K562 (cell line): Measurements from ENCODE around the gene GAS1. TPM values are rescaled to one million over a fixed set of nuclear protein-coding genes. Genes with fewer than 3 reads are reported as not detected.

Experiments used
- ATAC-seq: fragments of 200-7000 bp; cut with Tn5 transposase; 3 replicates; pipeline ENCODE4 v1.9.1; 2020; ENCODE audit warnings: moderate library complexity
- BruUV-seq: library from RNA; stranded (reverse); fragments of 400-500 nt; replicated peaks from 2 replicates; lab custom pipeline; 2021; lab: Mats Ljungman, UMichigan
- CTCF ChIA-PET: fragments of 300-600 bp; formaldehyde crosslinking; extraction: SDS; loops from one replicate; lab custom pipeline; 2021; ENCODE audit warnings: low intra/inter-chr PET ratio; lab: Yijun Ruan, JAX
- POLR2A ChIA-PET: fragments of 300-600, 350-650 bp; sonication (Branson Sonifier 250); formaldehyde crosslinking; extraction: SDS; loops from one replicate; lab custom pipeline; 2021; ENCODE audit warnings: antibody characterized with exemption, inconsistent platforms; lab: Yijun Ruan, JAX
- DNase-seq, 4 experiments: peaks; one replicate each; pipeline versions ENCODE4 v3.0.0 to v3.0.0-alpha.2; 2011 to 2018; ENCODE audit warnings: low spot score in 3 of 4, mixed read lengths in 3 of 4; ENCODE audit errors: extremely low read depth in 1 of 4
- FAIRE-seq: peaks from 2 replicates; lab custom pipeline; 2011; peaks lifted over from hg19 to GRCh38; lab: Jason Lieb, UNC
- H2AFZ ChIP-seq: 2 replicates; pipeline ENCODE4 v1.6.0; 2011; ENCODE audit warnings: low read depth, low read length, control low read depth, inconsistent platforms
- H3K27ac ChIP-seq: fragments of 200-600 bp; 3 replicates; pipeline ENCODE4 v1.8.0; 2011; ENCODE audit warnings: low read depth, mild to moderate bottlenecking, control low read depth, inconsistent platforms, low read length, moderate library complexity, mixed read lengths; ENCODE audit errors: extremely low read depth
- H3K27me3 ChIP-seq, 2 experiments: fragments of 300-600 bp in 1 of 2; 2 replicates in 1 of 2; 3 replicates in 1 of 2; pipeline versions ENCODE4 v1.6.0 to v1.8.0; 2011; ENCODE audit warnings: inconsistent platforms in 2 of 2, low read length in 2 of 2, mild to moderate bottlenecking in 1 of 2, mixed read lengths in 1 of 2, moderate library complexity in 1 of 2; ENCODE audit not compliant: control insufficient read depth in 2 of 2, insufficient read depth in 2 of 2
- H3K36me3 ChIP-seq: fragments of 300-600 bp; 3 replicates; pipeline ENCODE4 v1.8.0; 2011; ENCODE audit warnings: mild to moderate bottlenecking, low read length, inconsistent platforms; ENCODE audit not compliant: control insufficient read depth, insufficient read depth
- H3K4me1 ChIP-seq, 2 experiments: fragments of 200-600 bp in 1 of 2; replicated peaks in 1 of 2; 2 replicates in 1 of 2; 3 replicates in 1 of 2; pipeline versions ENCODE4 v1.5.1 to v1.8.0; 2011; ENCODE audit warnings: inconsistent platforms in 2 of 2, low read length in 2 of 2, mild to moderate bottlenecking in 1 of 2, mixed read lengths in 1 of 2, moderate library complexity in 1 of 2; ENCODE audit not compliant: control insufficient read depth in 2 of 2, insufficient read depth in 2 of 2
- H3K4me2 ChIP-seq: 2 replicates; pipeline ENCODE4 v1.6.1; 2011; ENCODE audit warnings: low read length, control low read depth, inconsistent platforms, mixed read lengths; ENCODE audit not compliant: insufficient read depth
- H3K4me3 ChIP-seq: fragments of 200-600 bp; sonication (generic), shearing (Covaris generic); 2 replicates; pipeline ENCODE4 v1.5.1; 2016; ENCODE audit warnings: control low read depth, inconsistent platforms
- H3K79me2 ChIP-seq: fragments of 200-600 bp; 3 replicates; pipeline ENCODE4 v1.8.0; 2011; ENCODE audit warnings: low read length, inconsistent platforms; ENCODE audit not compliant: control insufficient read depth, insufficient read depth
- H3K9ac ChIP-seq, 2 experiments: 2 replicates each; pipeline versions ENCODE4 v1.6.0 to v1.6.1; 2011; ENCODE audit warnings: low read depth in 2 of 2, low read length in 2 of 2, control low read depth in 1 of 2, inconsistent platforms in 1 of 2, mild to moderate bottlenecking in 1 of 2, mixed read lengths in 1 of 2; ENCODE audit not compliant: insufficient read depth in 1 of 2
- H3K9me1 ChIP-seq: one replicate; pipeline ENCODE4 v1.6.0; 2011; ENCODE audit warnings: inconsistent platforms, mild to moderate bottlenecking, low read length, moderate library complexity; ENCODE audit not compliant: control insufficient read depth, insufficient read depth
- H3K9me3 ChIP-seq: replicated peaks from 2 replicates; pipeline ENCODE4 v1.5.1; 2011; ENCODE audit warnings: low read depth, low read length, inconsistent platforms; ENCODE audit not compliant: control insufficient read depth, insufficient read depth
- H4K20me1 ChIP-seq: replicated peaks from 2 replicates; pipeline ENCODE4 v1.6.1; 2011; ENCODE audit warnings: low read length, inconsistent platforms, mixed read lengths; ENCODE audit not compliant: control insufficient read depth, insufficient read depth
- ATF1 ChIP-seq, 2 experiments: fragments of 450-650 bp in 1 of 2; IDR thresholded peaks; 2 replicates each; pipeline ENCODE4 v1.6.1; 2016; ENCODE audit warnings: missing compliant biosample characterization in 1 of 2, missing genetic modification characterization in 1 of 2
- ATF7 ChIP-seq: fragments of 450-650 bp; IDR thresholded peaks from 2 replicates; pipeline ENCODE4 v1.7.1; 2014; ENCODE audit warnings: mild to moderate bottlenecking, moderate library complexity
- CCAR2 ChIP-seq: fragments of 200-400 bp; formaldehyde crosslinking; IDR thresholded peaks from 2 replicates; pipeline ENCODE4 v1.6.1; 2017; ENCODE audit warnings: mild to moderate bottlenecking, low read depth, low read length
- ELF2 ChIP-seq: fragments of 250-450 bp; sonication (Bioruptor Pico); IDR thresholded peaks from 2 replicates; pipeline ENCODE4 v1.5.0; 2021; ENCODE audit warnings: mild to moderate bottlenecking
- HCFC1 ChIP-seq: IDR thresholded peaks from 2 replicates; pipeline ENCODE4 v1.6.1; 2012; ENCODE audit warnings: low read depth, low read length, improper control_type of control experiment
- HDAC3 ChIP-seq: fragments of 450-650 bp; IDR thresholded peaks from 2 replicates; pipeline ENCODE4 v1.6.1; 2018; ENCODE audit warnings: borderline replicate concordance, mild to moderate bottlenecking, moderate library complexity; ENCODE audit not compliant: partially characterized antibody
- HINFP ChIP-seq: fragments of 450-650 bp; conservative IDR thresholded peaks from 2 replicates; pipeline ENCODE4 v1.6.1; 2016; ENCODE audit warnings: missing genetic modification characterization, low read depth, mild to moderate bottlenecking, control low read depth, missing compliant biosample characterization
- KAT7 ChIP-seq: sonication (generic); formaldehyde crosslinking; IDR thresholded peaks from 2 replicates; pipeline ENCODE4 v1.8.0; 2022; ENCODE audit warnings: missing genetic modification reagents, mild to moderate bottlenecking, borderline replicate concordance
- MAFF ChIP-seq: IDR thresholded peaks from 2 replicates; pipeline ENCODE4 v1.6.1; 2012; ENCODE audit warnings: low read length, improper control_type of control experiment
- SAFB2 ChIP-seq: fragments of 200-400 bp; formaldehyde crosslinking; IDR thresholded peaks from 2 replicates; pipeline ENCODE4 v1.6.1; 2018; ENCODE audit warnings: borderline replicate concordance, low read length, low read depth, moderate library complexity; ENCODE audit not compliant: severe bottlenecking
- TEAD1 ChIP-seq, 2 experiments: fragments of 450-650 bp in 1 of 2; sonication (generic) in 1 of 2; formaldehyde crosslinking; IDR thresholded peaks; 2 replicates each; pipeline versions ENCODE4 v1.4.0 to v1.8.0; 2020 to 2022; ENCODE audit warnings: mild to moderate bottlenecking in 2 of 2, missing genetic modification reagents in 1 of 2
- U2AF2 ChIP-seq: fragments of 200-400 bp; formaldehyde crosslinking; optimal IDR thresholded peaks from 2 replicates; pipeline ENCODE3; 2017; ENCODE audit warnings: low read depth, mild to moderate bottlenecking, low read length
- ZNF197 ChIP-seq: fragments of 200-800 bp; sonication (Bioruptor generic); IDR thresholded peaks from 2 replicates; pipeline ENCODE4 v1.6.1; 2016; ENCODE audit warnings: low read depth, missing genetic modification characterization, missing compliant biosample characterization
- ZNF24 ChIP-seq: fragments of 450-650 bp; IDR thresholded peaks from 2 replicates; pipeline ENCODE4 v1.6.1; 2016
- ZNF41 ChIP-seq: fragments of 250-450 bp; sonication (Bioruptor Pico); conservative IDR thresholded peaks from 2 replicates; pipeline ENCODE4 v1.4.0; 2020; ENCODE audit warnings: mild to moderate bottlenecking
- ZNF449 ChIP-seq: fragments of 250-450 bp; sonication (Bioruptor Pico); IDR thresholded peaks from 2 replicates; pipeline ENCODE4 v1.8.0; 2022; ENCODE audit warnings: moderate library complexity, mild to moderate bottlenecking, inconsistent platforms
- ZNF740 ChIP-seq, 3 experiments: fragments of 200-800 bp in 1 of 3; sonication (Bioruptor generic) in 1 of 3; sonication (generic) in 1 of 3; formaldehyde crosslinking in 1 of 3; IDR thresholded peaks; 2 replicates each; pipeline versions ENCODE4 v1.6.1 to v1.8.0; 2016 to 2022; ENCODE audit warnings: mild to moderate bottlenecking in 2 of 3, missing compliant biosample characterization in 2 of 3, missing genetic modification characterization in 2 of 3, missing genetic modification reagents in 1 of 3
- WGBS: fragments of 100-300 bp; shearing (Covaris generic); methylation state at CpG from one replicate; pipeline ENCODE4 v1.1.6; 2016; ENCODE audit warnings: low coverage, mixed read lengths; ENCODE audit not compliant: insufficient coverage; ENCODE audit errors: missing lambda C conversion rate; 5-methylcytosine and 5-hydroxymethylcytosine counted together
- in situ Hi-C: fragments of 300-500 bp; cut with MboI; formaldehyde crosslinking; loops from 4 replicates; pipeline ENCODE4 v1.15.0; 2018; ENCODE audit warnings: inconsistent platforms, mixed read lengths
- intact Hi-C: fragments of 100-400 bp; cut with micrococcal nuclease; formaldehyde crosslinking; loops from 2 replicates; pipeline ENCODE4 v1.14.2; 2022
- polyA plus RNA-seq, 8 experiments: library from polyadenylated mRNA; depleted of rRNA in 4 of 8; stranded (reverse) in 5 of 8; unstranded in 3 of 8; fragments of >200 nt; fragmentation: Nextera tagmentation in 2 of 8; fragmentation: Illumina TruSeq in 1 of 8; extraction: Ambion mirVana in 2 of 8; extraction: Trizol in 1 of 8; gene quantifications; 2 replicates each; pipeline versions ENCODE4 v1.2.1 to v1.2.3, GENCODE V29; 2011 to 2014; ENCODE audit warnings: inconsistent platforms in 1 of 8, missing spikeins in 1 of 8
- total RNA-seq, 7 experiments: library from RNA; depleted of rRNA in 6 of 7; stranded (reverse); fragments of >200 nt in 6 of 7; fragmentation: Illumina TruSeq in 2 of 7; extraction: Trizol in 2 of 7; gene quantifications; 2 replicates each; pipeline versions ENCODE4 v1.2.1 to v1.2.3, GENCODE V29; 2011 to 2021; ENCODE audit warnings: low replicate concordance in 1 of 7

GAS1 gene
- total and polyA plus RNA-seq, 9 of the 15 experiments (the other 6 are each of a cell fraction or from before 2014, with no cell fraction given), result 0.07 to 0.09 TPM; not detected in 7

GRCh38 chr9:86987900-86988299 is 40.6 kb upstream of the GAS1 start:
- Histone ChIP-seq H3K4me1 (no peaks in the 10 kb centered on the region), H3K79me2 (no peaks in the 10 kb centered on the region), H3K4me2 (no peak overlapping the region), H2AFZ (no peak overlapping the region), H3K9me1 (no peaks in the 10 kb centered on the region), H3K27ac (no peak overlapping the region), H3K9ac (no peak overlapping the region), H3K4me3 (no peak overlapping the region), H4K20me1 (no peaks in the 10 kb centered on the region), H3K36me3 (no peaks in the 10 kb centered on the region), H3K9me3 (no peaks in the 10 kb centered on the region), H3K27me3 (no peaks in the 10 kb centered on the region)
- ATAC-seq (no peak), FAIRE-seq (no peak), DNase-seq (no peak)
- 0% methylated on average over 2 of the region's 2 CpGs for whole genome bisulfite sequencing
- intact Hi-C loops, result no loop called here
- no TSS peak for BruUV-seq
- CTCF ChIA-PET, result no interaction called here
- POLR2A ChIA-PET, result interaction anchor here (1.4 kb wide), 1 partner anchor 10 kb away, joined by 3 read pairs; no protein-coding TSS in a partner anchor
- in situ Hi-C loops, result no loop called here
- TF ChIP-seq CCAR2 (no peak), U2AF2 (no peak), ZNF449 (CRISPR knock-in tag) (no peak), HCFC1 (no peak), KAT7 (CRISPR knock-in tag) (no peak), HINFP (tag) (no peak), ATF7 (no peak), TEAD1 (CRISPR knock-in tag; IDR thresholded peaks at IDR 0.05) (no peak), ELF2 (CRISPR knock-in tag) (no peak), ZNF41 (CRISPR knock-in tag) (no peak), ZNF197 (CRISPR knock-in tag) (no peak), ZNF740 (CRISPR knock-in tag; IDR thresholded peaks at IDR 0.05) (no peak), ZNF740 (tag; IDR thresholded peaks at IDR 0.05) (no peak), ATF1 (CRISPR knock-in tag; IDR thresholded peaks at IDR 0.05) (no peak), ATF1 (tag; IDR thresholded peaks at IDR 0.05) (no peak), SAFB2 (no peak), ZNF24 (no peak), HDAC3 (no peak), MAFF (no peak)
